CD4-positive, alpha-beta T cell treated with Interleukin-10 for 1 hour (primary cell): ENCODE data around the gene EPB41.
A peak's percentile ranks its signal among the peaks of the same experiment; 100 is the strongest.
"Not testable (repeated sequence)": the region's sequence is repeated elsewhere in the genome, so short reads cannot be mapped to it uniquely, and the experiment has no call there.

ENCODE experiments used
- DNase-seq: peaks from one replicate; pipeline ENCODE4 v3.0.0-alpha.2; 2020

Gene EPB41

GRCh38 chr1:28914228-28915030, at the start of gene EPB41:
Gene EPB41 (plus strand): TSS chr1:28914569. CDS start chr1:28987438, 72,869 bp downstream.
- DNase-seq, result peak; percentile 93

- DNase-seq, result no peak
Observed at GRCh38 chr1:28864695-28865094, 49.7 kb upstream of the EPB41 start.

GRCh38 chr1:28865997-28866650, 48.2 kb upstream of the EPB41 start:
- no peak for DNase-seq

GRCh38 chr1:28867850-28868249, 46.5 kb upstream of the EPB41 start:
- DNase-seq, result no peak

GRCh38 chr1:28869952-28870351, 44.4 kb upstream of the EPB41 start:
- no peak for DNase-seq

- no peak for DNase-seq
Observed at GRCh38 chr1:28871631-28872401, 42.6 kb upstream of the EPB41 start.

- DNase-seq, result not testable (repeated sequence)
Observed at GRCh38 chr1:28875134-28875533, 39.2 kb upstream of the EPB41 start.

- DNase-seq, result peak; percentile 80
Observed at GRCh38 chr1:28877132-28877781, 37.1 kb upstream of the EPB41 start.

GRCh38 chr1:28878796-28879195, 35.6 kb upstream of the EPB41 start:
- DNase-seq, result no peak

GRCh38 chr1:28882009-28882628, 32.2 kb upstream of the EPB41 start:
- DNase-seq, result peak; percentile 82

- no peak for DNase-seq
Observed at GRCh38 chr1:28883242-28883616, 31.1 kb upstream of the EPB41 start.

GRCh38 chr1:28885472-28885877, 28.9 kb upstream of the EPB41 start:
- DNase-seq, result no peak

- no peak for DNase-seq
Observed at GRCh38 chr1:28885977-28886730, 28.2 kb upstream of the EPB41 start.

GRCh38 chr1:28886731-28887418, 27.5 kb upstream of the EPB41 start:
- peak; percentile 92 for DNase-seq

GRCh38 chr1:28887419-28887834, 26.9 kb upstream of the EPB41 start:
- DNase-seq, result peak; percentile 79

- no peak for DNase-seq
Observed at GRCh38 chr1:28887835-28888682, 26.3 kb upstream of the EPB41 start.

- DNase-seq, result no peak
Observed at GRCh38 chr1:28888915-28889314, 25.5 kb upstream of the EPB41 start.

GRCh38 chr1:28889357-28889756, 25.0 kb upstream of the EPB41 start:
- DNase-seq, result no peak

- DNase-seq, result no peak
Observed at GRCh38 chr1:28890435-28890834, 23.9 kb upstream of the EPB41 start.

GRCh38 chr1:28890836-28891235, 23.5 kb upstream of the EPB41 start:
- no peak for DNase-seq
